H9 (cell line): ENCODE results near the gene ACBD6. TPM values are rescaled to one million over a fixed set of nuclear protein-coding genes. Genes with fewer than 3 reads are reported as not detected.

Source experiments
- DNase-seq: peaks from one replicate; pipeline ENCODE4 v3.0.0-alpha.2; 2017
- H2AFZ ChIP-seq: one replicate; pipeline ENCODE4 v1.6.1; 2013; ENCODE audit warnings: mild to moderate bottlenecking, low read length, control low read depth, moderate library complexity
- H2AK5ac ChIP-seq: 2 replicates; pipeline ENCODE4 v1.6.1; 2013; ENCODE audit warnings: low read length, control low read depth, mixed read lengths; ENCODE audit not compliant: insufficient read length
- H2BK120ac ChIP-seq: one replicate; pipeline ENCODE4 v1.6.1; 2013; ENCODE audit warnings: low read depth, mild to moderate bottlenecking, low read length, control low read depth, inconsistent platforms; ENCODE audit not compliant: poor library complexity, severe bottlenecking
- H2BK12ac ChIP-seq: 2 replicates; pipeline ENCODE4 v1.6.1; 2013; ENCODE audit warnings: low read length, control low read depth, mixed read lengths, low read depth; ENCODE audit not compliant: insufficient read length
- H2BK15ac ChIP-seq: 2 replicates; pipeline ENCODE4 v1.6.1; 2013; ENCODE audit warnings: low read depth, low read length, control low read depth
- H2BK20ac ChIP-seq: one replicate; pipeline ENCODE4 v1.6.1; 2013; ENCODE audit warnings: low read depth, mild to moderate bottlenecking, low read length, control low read depth, inconsistent platforms; ENCODE audit not compliant: poor library complexity, severe bottlenecking
- H2BK5ac ChIP-seq: 2 replicates; pipeline ENCODE4 v1.6.1; 2013; ENCODE audit warnings: low read length, control low read depth, mixed read lengths; ENCODE audit not compliant: insufficient read length
- H3K14ac ChIP-seq: 2 replicates; pipeline ENCODE4 v1.6.1; 2013; ENCODE audit warnings: low read length, control low read depth; ENCODE audit not compliant: insufficient read depth
- H3K18ac ChIP-seq: 2 replicates; pipeline ENCODE4 v1.6.1; 2013; ENCODE audit warnings: low read depth, mild to moderate bottlenecking, mixed read lengths, low read length, control low read depth; ENCODE audit not compliant: insufficient read length
- H3K23ac ChIP-seq: 2 replicates; pipeline ENCODE4 v1.6.1; 2013; ENCODE audit warnings: low read length, control low read depth, mixed read lengths, low read depth; ENCODE audit not compliant: insufficient read length
- H3K23me2 ChIP-seq: 2 replicates; pipeline ENCODE4 v1.6.1; 2013; ENCODE audit warnings: low read depth, mild to moderate bottlenecking, mixed read lengths, low read length, control low read depth; ENCODE audit not compliant: insufficient read length, poor library complexity, severe bottlenecking
- H3K27ac ChIP-seq: 2 replicates; pipeline ENCODE4 v1.5.1; 2013; ENCODE audit warnings: low read length, control low read depth, mixed read lengths, low read depth; ENCODE audit not compliant: insufficient read length
- H3K27me3 ChIP-seq: 2 replicates; pipeline ENCODE4 v1.6.1; 2013; ENCODE audit warnings: low read length, control low read depth, inconsistent platforms; ENCODE audit not compliant: insufficient read depth
- H3K4ac ChIP-seq: 2 replicates; pipeline ENCODE4 v1.6.1; 2013; ENCODE audit warnings: low read depth, mild to moderate bottlenecking, control low read depth, inconsistent platforms, low read length, moderate library complexity
- H3K4me1 ChIP-seq: 2 replicates; pipeline ENCODE4 v1.6.1; 2013; ENCODE audit warnings: low read length, control low read depth, inconsistent platforms; ENCODE audit not compliant: insufficient read depth
- H3K4me2 ChIP-seq: 2 replicates; pipeline ENCODE4 v1.6.1; 2013; ENCODE audit warnings: low read length, control low read depth, mixed read lengths; ENCODE audit not compliant: insufficient read length, insufficient read depth
- H3K56ac ChIP-seq: 2 replicates; pipeline ENCODE4 v1.6.1; 2013; ENCODE audit warnings: low read depth, mild to moderate bottlenecking, mixed read lengths, low read length, control low read depth; ENCODE audit not compliant: insufficient read length
- H3K79me1 ChIP-seq: 2 replicates; pipeline ENCODE4 v1.6.1; 2013; ENCODE audit warnings: low read depth, mild to moderate bottlenecking, moderate library complexity, low read length, control low read depth, inconsistent platforms; ENCODE audit not compliant: insufficient read depth, poor library complexity, severe bottlenecking
- H3K79me2 ChIP-seq: 2 replicates; pipeline ENCODE4 v1.6.1; 2013; ENCODE audit warnings: low read length, control low read depth, inconsistent platforms; ENCODE audit not compliant: insufficient read depth
- H3K9ac ChIP-seq: 2 replicates; pipeline ENCODE4 v1.6.1; 2013; ENCODE audit warnings: low read length, control low read depth, mixed read lengths; ENCODE audit not compliant: insufficient read length; ENCODE audit errors: extremely low read depth
- H3K9me3 ChIP-seq: one replicate; pipeline ENCODE4 v1.6.1; 2013; ENCODE audit warnings: low read depth, low read length, inconsistent platforms; ENCODE audit not compliant: control insufficient read depth
- H3T11ph ChIP-seq: one replicate; pipeline ENCODE4 v1.6.1; 2013; ENCODE audit warnings: mild to moderate bottlenecking, low read length, control low read depth, inconsistent platforms
- H4K20me1 ChIP-seq: one replicate; pipeline ENCODE4 v1.6.1; 2013; ENCODE audit not compliant: control insufficient read depth, insufficient read length, insufficient read depth
- H4K5ac ChIP-seq: 2 replicates; pipeline ENCODE4 v1.6.1; 2013; ENCODE audit warnings: low read depth, mild to moderate bottlenecking, mixed read lengths, low read length, control low read depth; ENCODE audit not compliant: insufficient read length
- H4K8ac ChIP-seq: replicated peaks from 2 replicates; pipeline ENCODE4 v1.6.1; 2013; ENCODE audit warnings: low read length, control low read depth, mixed read lengths, low read depth; ENCODE audit not compliant: insufficient read length
- H4K91ac ChIP-seq: 2 replicates; pipeline ENCODE4 v1.6.1; 2013; ENCODE audit warnings: low read depth, mild to moderate bottlenecking, moderate library complexity, mixed read lengths, low read length, control low read depth; ENCODE audit not compliant: insufficient read length
- H3K27ac Mint-ChIP-seq, 3 experiments: 2 replicates in 2 of 3; 3 replicates in 1 of 3; pipeline ENCODE4 v1.8.0; 2020 to 2021; ENCODE audit warnings: mixed read lengths in 3 of 3, mild to moderate bottlenecking in 1 of 3, moderate library complexity in 1 of 3
- H3K27me3 Mint-ChIP-seq: 2 replicates; pipeline ENCODE4 v1.8.0; 2021; ENCODE audit warnings: low read depth, mild to moderate bottlenecking, moderate library complexity, mixed read lengths
- H3K36me3 Mint-ChIP-seq, 3 experiments: 2 replicates in 2 of 3; 3 replicates in 1 of 3; pipeline ENCODE4 v1.8.0; 2020 to 2021; ENCODE audit warnings: low read depth in 3 of 3, mixed read lengths in 3 of 3; ENCODE audit not compliant: insufficient read depth in 1 of 3
- H3K4me1 Mint-ChIP-seq, 2 experiments: 2 replicates each; pipeline ENCODE4 v1.8.0; 2020; ENCODE audit warnings: mixed read lengths in 2 of 2
- H3K4me3 Mint-ChIP-seq, 2 experiments: 2 replicates in 1 of 2; 3 replicates in 1 of 2; pipeline ENCODE4 v1.8.0; 2020 to 2021; ENCODE audit warnings: mild to moderate bottlenecking in 2 of 2, mixed read lengths in 2 of 2, moderate library complexity in 1 of 2
- H3K9me3 Mint-ChIP-seq, 2 experiments: 2 replicates in 1 of 2; 3 replicates in 1 of 2; pipeline ENCODE4 v1.8.0; 2020; ENCODE audit warnings: mild to moderate bottlenecking in 2 of 2, mixed read lengths in 2 of 2, moderate library complexity in 1 of 2
- CTCF ChIP-seq: fragments of 200-600 bp; sonication (generic); conservative IDR thresholded peaks from 3 replicates; pipeline ENCODE4 v1.8.0; 2021; ENCODE audit warnings: antibody characterized with exemption, mild to moderate bottlenecking
- WGBS: extraction: QIAGEN DNeasy Blood & Tissue Kit; methylation state at CpG from one replicate; pipeline ENCODE4 v1.1.7; 2013; ENCODE audit warnings: missing lambda C conversion rate, low lambda C conversion rate, mixed read lengths; ENCODE audit not compliant: insufficient read length; ENCODE audit errors: extremely low coverage; 5-methylcytosine and 5-hydroxymethylcytosine counted together
- total RNA-seq: library from RNA; stranded (reverse); gene quantifications from 2 replicates; pipeline ENCODE4 v1.2.1, GENCODE V29; 2021

ACBD6 gene
- total RNA-seq, 1 experiment from 2014 or later: 51.4 TPM

GRCh38 chr1:180402001-180402400, 100.4 kb downstream of the ACBD6 start:
- H3K27ac ChIP-seq: no peak overlapping the region
- no peaks in the 10 kb centered on the region for H3K79me2 ChIP-seq
- H3K18ac ChIP-seq: no peak overlapping the region
- H3T11ph ChIP-seq: no peak overlapping the region
- no peak overlapping the region for H4K5ac ChIP-seq
- no peak for DNase-seq
- H2BK12ac ChIP-seq: no peak overlapping the region
- no peak overlapping the region for H3K4ac ChIP-seq
- no peaks in the 10 kb centered on the region for H4K20me1 ChIP-seq
- H3K79me1 ChIP-seq: no peaks in the 10 kb centered on the region
- H3K9me3 ChIP-seq: no peaks in the 10 kb centered on the region
- peaks cover 4 to 6% of the 10 kb centered on the region in 2 experiments for H3K4me1 Mint-ChIP-seq
- no peak overlapping the region for H3K23ac ChIP-seq
- H3K27me3 Mint-ChIP-seq: no peaks in the 10 kb centered on the region
- H2BK15ac ChIP-seq: no peak overlapping the region
- no peaks in the 10 kb centered on the region for H3K23me2 ChIP-seq
- H3K9ac ChIP-seq: no peak overlapping the region
- no CpG with 5 or more reads among the region's 1 CpG for WGBS
- H3K36me3 Mint-ChIP-seq: peaks cover 0 to 5% (median 0%) of the 10 kb centered on the region in 3 experiments; a peak in 2 of 7 replicates
- H3K4me2 ChIP-seq: no peak overlapping the region
- H4K91ac ChIP-seq: no peak overlapping the region
- H2BK20ac ChIP-seq: no peak overlapping the region
- no peaks in the 10 kb centered on the region for H3K27me3 ChIP-seq
- TF ChIP-seq CTCF: no peak
- H3K4me3 Mint-ChIP-seq: no peak overlapping the region
- H2BK5ac ChIP-seq: no peak overlapping the region
- no peak overlapping the region for H2AFZ ChIP-seq
- H3K27ac Mint-ChIP-seq: peak overlapping the region in 2 of 3 experiments; percentile 1 to 5; a peak in 1 of 7 replicates
- no peak overlapping the region for H3K14ac ChIP-seq
- H2BK120ac ChIP-seq: no peak overlapping the region
- no peaks in the 10 kb centered on the region for H3K4me1 ChIP-seq
- H4K8ac ChIP-seq: no peak overlapping the region
- no peak overlapping the region for H2AK5ac ChIP-seq
- no peaks in the 10 kb centered on the region for H3K9me3 Mint-ChIP-seq
- no peak overlapping the region for H3K56ac ChIP-seq
